NCI-H82 (cell line): ENCODE results near the gene CD81.

Source experiments
- DNase-seq: peaks from one replicate; lab custom pipeline; 2025; lab: John Stamatoyannopoulos, UW

CD81 gene

GRCh38 chr11:2406451-2406850, 29.3 kb downstream of the CD81 start:
- DNase-seq: no peak

- no peak for DNase-seq
Measured at GRCh38 chr11:2406878-2407410, 29.8 kb downstream of the CD81 start.

GRCh38 chr11:2408671-2409070, 31.6 kb downstream of the CD81 start:
- no peak for DNase-seq

- no peak for DNase-seq
Measured at GRCh38 chr11:2409126-2409525, 32.0 kb downstream of the CD81 start.

GRCh38 chr11:2409611-2410468, 32.7 kb downstream of the CD81 start:
- no peak for DNase-seq

- no peak for DNase-seq
Measured at GRCh38 chr11:2410616-2411015, 33.5 kb downstream of the CD81 start.

GRCh38 chr11:2411446-2412305, 34.6 kb downstream of the CD81 start:
- DNase-seq: no peak

GRCh38 chr11:2412323-2412722, 35.2 kb downstream of the CD81 start:
- DNase-seq: no peak

GRCh38 chr11:2413742-2414579, 36.9 kb downstream of the CD81 start:
- DNase-seq: no peak

GRCh38 chr11:2414616-2415015, 37.5 kb downstream of the CD81 start:
- DNase-seq: no peak

GRCh38 chr11:2415171-2415570, 38.1 kb downstream of the CD81 start:
- no peak for DNase-seq

- DNase-seq: no peak
Measured at GRCh38 chr11:2415601-2416380, 38.7 kb downstream of the CD81 start.

- DNase-seq: no peak
Measured at GRCh38 chr11:2416765-2417164, 39.7 kb downstream of the CD81 start.

- no peak for DNase-seq
Measured at GRCh38 chr11:2417856-2418692, 41.0 kb downstream of the CD81 start.

GRCh38 chr11:2418693-2419360, 41.7 kb downstream of the CD81 start:
- DNase-seq: peak; percentile 8

GRCh38 chr11:2419638-2420501, 42.8 kb downstream of the CD81 start:
- peak; percentile 63 for DNase-seq

- peak; percentile 74 for DNase-seq
Measured at GRCh38 chr11:2420502-2421225, 43.6 kb downstream of the CD81 start.
